ENCODE measurements around the gene RBM48.

The RBM48 gene

GRCh38 chr7:92546856-92547497 is 18.4 kb downstream of the RBM48 start:
- DNase-seq, result no peak

- no peak for DNase-seq
These were observed 19.0 kb downstream of the RBM48 start for GRCh38 chr7:92547579-92547978.

- DNase-seq, result no peak
These were observed 21.6 kb downstream of the RBM48 start for GRCh38 chr7:92550194-92550593.

GRCh38 chr7:92557249-92557648 is 28.7 kb downstream of the RBM48 start:
- no peak for DNase-seq

- no peak for DNase-seq
These were observed 29.3 kb downstream of the RBM48 start for GRCh38 chr7:92557808-92558362.

- no peak for DNase-seq
These were observed 32.0 kb downstream of the RBM48 start for GRCh38 chr7:92560602-92561001.

- no peak for DNase-seq
These were observed 34.8 kb downstream of the RBM48 start for GRCh38 chr7:92563345-92563744.

GRCh38 chr7:92567460-92567859 is 38.9 kb downstream of the RBM48 start:
- DNase-seq, result no peak

GRCh38 chr7:92569137-92569536 is 40.5 kb downstream of the RBM48 start:
- DNase-seq, result no peak

GRCh38 chr7:92576296-92576695 is 47.7 kb downstream of the RBM48 start:
- no peak for DNase-seq

- DNase-seq, result no peak
These were observed 54.4 kb downstream of the RBM48 start for GRCh38 chr7:92582948-92583347.

- DNase-seq, result peak; percentile 67
These were observed 56.4 kb downstream of the RBM48 start for GRCh38 chr7:92584953-92585352.

GRCh38 chr7:92586403-92586802 is 57.8 kb downstream of the RBM48 start:
- no peak for DNase-seq

GRCh38 chr7:92586841-92587240 is 58.2 kb downstream of the RBM48 start:
- no peak for DNase-seq

All from NCI-H2029 (cell line).